CD4-positive, alpha-beta T cell (primary cell): ENCODE measurements around the gene GPN2. TPM values are rescaled to one million over a fixed set of nuclear protein-coding genes. Genes with fewer than 3 reads are reported as not detected.

Experiments used
- ATAC-seq: fragments of 200-7000 bp; cut with Tn5 transposase; one replicate; pipeline ENCODE4 v1.10.0; 2022; ENCODE audit warnings: mild to moderate bottlenecking; ENCODE audit not compliant: poor library complexity
- CTCF ChIA-PET: fragments of 350-600 bp; sonication (Branson Sonifier 250); formaldehyde crosslinking; loops from one replicate; lab custom pipeline; 2021; ENCODE audit warnings: antibody characterized with exemption, inconsistent platforms; lab: Charles Lee
- POLR2A ChIA-PET: fragments of 350-600 bp; sonication (Branson Sonifier 250); formaldehyde crosslinking; loops from one replicate; lab custom pipeline; 2021; ENCODE audit warnings: antibody characterized with exemption, inconsistent platforms; lab: Charles Lee
- DNase-seq, 14 experiments: peaks; one replicate each; pipeline ENCODE4 v3.0.0-alpha.2; 2013 to 2020; ENCODE audit warnings: mixed read lengths in 2 of 14
- H3K27ac ChIP-seq, 2 donors: one replicate each; pipeline versions ENCODE4 v1.5.1 to v1.7.0; 2013; ENCODE audit warnings: low read length in 2 of 2, low read depth in 1 of 2, mild to moderate bottlenecking in 1 of 2
- H3K27me3 ChIP-seq, 2 experiments: 1 replicate in 1 of 2; 2 replicates in 1 of 2; pipeline versions ENCODE4 v1.6.1 to v1.7.0; 2013; ENCODE audit warnings: low read length in 2 of 2, control low read depth in 1 of 2, mild to moderate bottlenecking in 1 of 2, moderate library complexity in 1 of 2; ENCODE audit not compliant: insufficient read depth in 2 of 2, control insufficient read depth in 1 of 2
- H3K36me3 ChIP-seq: one replicate; pipeline ENCODE4 v1.6.1; 2013; ENCODE audit warnings: low read length, control low read depth; ENCODE audit not compliant: insufficient read depth
- H3K4me1 ChIP-seq: one replicate; pipeline ENCODE4 v1.6.1; 2013; ENCODE audit warnings: low read length, control low read depth; ENCODE audit not compliant: insufficient read depth
- H3K4me3 ChIP-seq: one replicate; pipeline ENCODE4 v1.5.1; 2013; ENCODE audit warnings: mild to moderate bottlenecking, low read length, moderate library complexity
- H3K9me3 ChIP-seq, 2 experiments: 1 replicate in 1 of 2; 2 replicates in 1 of 2; pipeline versions ENCODE4 v1.6.1 to v1.7.0; 2013; ENCODE audit warnings: low read length in 2 of 2, mild to moderate bottlenecking in 2 of 2, control low read depth in 1 of 2, moderate library complexity in 1 of 2; ENCODE audit not compliant: control insufficient read depth in 1 of 2, insufficient read depth in 1 of 2
- H3K27ac Mint-ChIP-seq: one replicate; pipeline ENCODE4 v1.8.0; 2020; ENCODE audit warnings: mixed read lengths
- H3K27me3 Mint-ChIP-seq: one replicate; pipeline ENCODE4 v1.8.0; 2021; ENCODE audit warnings: mixed read lengths
- H3K36me3 Mint-ChIP-seq: one replicate; pipeline ENCODE4 v1.8.0; 2021; ENCODE audit warnings: low read depth, mixed read lengths
- H3K4me1 Mint-ChIP-seq: one replicate; pipeline ENCODE4 v1.8.0; 2021; ENCODE audit warnings: low read depth, mixed read lengths
- H3K4me3 Mint-ChIP-seq: one replicate; pipeline ENCODE4 v1.8.0; 2020; ENCODE audit warnings: mild to moderate bottlenecking, mixed read lengths
- H3K9me3 Mint-ChIP-seq: one replicate; pipeline ENCODE4 v1.8.0; 2020; ENCODE audit warnings: mixed read lengths
- CTCF ChIP-seq: fragments of 200-600 bp; IDR thresholded peaks from one replicate; pipeline ENCODE4 v1.8.0; 2022; ENCODE audit warnings: antibody characterized with exemption, mild to moderate bottlenecking
- intact Hi-C, 2 experiments: fragments of 100-400 bp; cut with DNase I in 1 of 2; cut with micrococcal nuclease in 1 of 2; formaldehyde crosslinking; loops; one replicate each; pipeline versions ENCODE4 v1.15.1 to v1.9.0; 2023 to 2025; cut with DNase I, micrococcal nuclease
- total RNA-seq, 174 experiments: library from RNA in 2 of 174; stranded (reverse) in 2 of 174; gene quantifications; one replicate each; pipeline ENCODE4 v1.2.3 and lab custom pipeline; 2021 to 2026

Gene GPN2
- total RNA-seq, 2 experiments from 2014 or later: 42.0 to 44.4 TPM

DNA sequence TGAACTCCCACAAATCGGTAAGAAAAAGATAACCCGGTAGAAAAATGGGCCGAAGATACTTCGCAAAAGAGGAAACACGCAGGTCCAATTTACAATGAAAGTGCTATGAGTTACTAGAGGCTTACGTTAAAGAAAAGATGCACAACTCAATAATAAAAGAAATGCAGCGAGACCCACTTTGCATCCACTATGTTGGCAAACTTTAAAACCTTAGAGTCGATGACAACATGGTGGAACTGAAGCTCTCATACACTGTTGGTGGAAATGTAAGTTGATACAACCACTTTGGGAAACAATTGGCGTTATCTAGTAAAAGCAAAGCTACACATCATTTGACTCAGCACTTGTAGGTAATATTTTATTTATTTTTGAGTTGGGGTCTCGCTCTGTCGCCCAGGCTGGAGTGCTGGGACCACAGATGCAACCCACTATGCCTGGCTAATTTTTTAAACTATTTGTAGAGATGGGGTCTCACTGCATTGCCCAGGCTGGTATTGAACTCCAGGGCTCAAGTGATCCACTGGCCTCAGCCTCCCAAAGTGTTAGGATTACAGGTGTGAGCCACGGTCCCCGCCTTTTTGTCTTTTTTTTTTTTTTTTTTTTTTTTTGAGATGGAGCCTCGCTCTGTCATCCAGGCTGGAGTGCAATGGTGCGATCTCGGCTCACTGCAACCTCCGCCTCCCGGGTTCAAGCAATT, 10.9 kb upstream of the GPN2 start:
- no peak for TF ChIP-seq CTCF
- no peaks in the 10 kb centered on the region for H3K27me3 ChIP-seq
- peak overlapping the region; percentile 98 for H3K4me3 Mint-ChIP-seq
- intact Hi-C loops: loop anchor here in 1 of 2 experiments (1.0 kb wide), 1 partner anchor 21 kb away; no protein-coding TSS in a partner anchor
- peak overlapping the region; percentile 93 for H3K27ac Mint-ChIP-seq
- no peak for DNase-seq
- peaks cover 37% of the 10 kb centered on the region for H3K36me3 Mint-ChIP-seq
- no peaks in the 10 kb centered on the region for H3K9me3 ChIP-seq
- H3K4me1 ChIP-seq: peaks cover 29% of the 10 kb centered on the region
- no peaks in the 10 kb centered on the region for H3K9me3 Mint-ChIP-seq
- peak overlapping the region; percentile 82 to 94 for H3K27ac ChIP-seq
- peak overlapping the region; percentile 98 for H3K4me3 ChIP-seq
- H3K4me1 Mint-ChIP-seq: peaks cover 31% of the 10 kb centered on the region
- H3K27me3 Mint-ChIP-seq: no peaks in the 10 kb centered on the region
- ATAC-seq: no peak
- POLR2A ChIA-PET: interaction anchor here (0.7 to 3.7 kb wide), 23 partner anchors 8 to 1742 kb away, joined by 3 to 82 read pairs (median 5); partner anchors contain the start of genes DHDDS, FAM76A, GPN2 and HMGN2
- peaks cover 21% of the 10 kb centered on the region for H3K36me3 ChIP-seq
- CTCF ChIA-PET: interaction anchor here (0.5 to 1.0 kb wide), 2 partner anchors 18 to 96 kb away, joined by 3 read pairs; no protein-coding TSS in a partner anchor

- Histone ChIP-seq H3K9me3 (no peaks in the 10 kb centered on the region), H3K4me3 (peak within 1 kb of the TSS; percentile 98), H3K4me1 (peaks cover 29% of the 10 kb centered on the region), H3K27me3 (no peaks in the 10 kb centered on the region), H3K27ac (peak within 1 kb of the TSS; percentile 82 to 94), H3K36me3 (peaks cover 28% of the 10 kb centered on the region)
- ChIA-PET POLR2A (interaction anchor here (0.7 to 3.7 kb wide), 25 partner anchors 9 to 1743 kb away, joined by 3 to 82 read pairs (median 4); partner anchors contain the start of genes DHDDS, FAM76A, GPN2 and HMGN2), CTCF (interaction anchor here (0.5 to 1.7 kb wide), 4 partner anchors 10 to 97 kb away, joined by 3 to 4 read pairs (median 3); partner anchors contain the start of genes GPN2 and KDF1)
- Mint-ChIP-seq H3K36me3 (peaks cover 43% of the 10 kb centered on the region), H3K9me3 (no peaks in the 10 kb centered on the region), H3K4me1 (peaks cover 31% of the 10 kb centered on the region), H3K27me3 (no peaks in the 10 kb centered on the region), H3K4me3 (peak within 1 kb of the TSS; percentile 98), H3K27ac (peak within 1 kb of the TSS; percentile 93)
- TF ChIP-seq CTCF: no peak
- intact Hi-C loops: loop anchor here in 1 of 2 experiments (1.0 kb wide), 1 partner anchor 22 kb away; no protein-coding TSS in a partner anchor
- ATAC-seq (peak; percentile 94), DNase-seq (peak; percentile 78 to 95 (median 86))
Measured at GRCh38 chr1:26900001-26900814, 10.1 kb upstream of the GPN2 start, which contains the start of gene GPATCH3. GPATCH3 (minus strand) TSS chr1:26900467; CDS start chr1:26900442, 25 bp downstream.

GRCh38 chr1:26897351-26897750, 7.3 kb upstream of the GPN2 start:
- intact Hi-C loops: no loop called here
- no peak for TF ChIP-seq CTCF
- Mint-ChIP-seq H3K36me3 (peaks cover 72% of the 10 kb centered on the region), H3K4me3 (no peak overlapping the region), H3K27ac (no peak overlapping the region), H3K27me3 (no peaks in the 10 kb centered on the region), H3K9me3 (no peaks in the 10 kb centered on the region), H3K4me1 (peaks cover 30% of the 10 kb centered on the region)
- ChIA-PET POLR2A (no interaction called here), CTCF (interaction anchor here (1.9 kb wide), 1 partner anchor 43 kb away, joined by 3 read pairs; no protein-coding TSS in a partner anchor)
- no peak overlapping the region for H3K27ac ChIP-seq
- DNase-seq: no peak
- no peaks in the 10 kb centered on the region for H3K9me3 ChIP-seq
- no peak overlapping the region for H3K4me3 ChIP-seq
- no peak for ATAC-seq
- peaks cover 54% of the 10 kb centered on the region for H3K36me3 ChIP-seq
- H3K27me3 ChIP-seq: no peaks in the 10 kb centered on the region
- peaks cover 29% of the 10 kb centered on the region for H3K4me1 ChIP-seq
